GM12873 (cell line): ENCODE measurements around the gene ABLIM1.

ENCODE experiments used
- CTCF ChIP-seq: IDR thresholded peaks from 2 replicates; pipeline ENCODE4 v1.5.1; 2012; ENCODE audit warnings: low read depth, mild to moderate bottlenecking, moderate library complexity, low read length, control low read depth; ENCODE audit not compliant: insufficient read depth; ENCODE audit errors: missing control alignments

ABLIM1 gene

GRCh38 chr10:114541797-114542160, 116.3 kb downstream of the ABLIM1 start:
- TF ChIP-seq CTCF = no peak

- TF ChIP-seq CTCF = no peak
Observed at GRCh38 chr10:114541081-114541796, 116.8 kb downstream of the ABLIM1 start.

GRCh38 chr10:114540236-114540635, 117.8 kb downstream of the ABLIM1 start:
- TF ChIP-seq CTCF = no peak

GRCh38 chr10:114539623-114540022, 118.5 kb downstream of the ABLIM1 start:
- no peak for TF ChIP-seq CTCF

- no peak for TF ChIP-seq CTCF
Observed at GRCh38 chr10:114538181-114538906, 119.7 kb downstream of the ABLIM1 start.

GRCh38 chr10:114537736-114538135, 120.3 kb downstream of the ABLIM1 start:
- no peak for TF ChIP-seq CTCF

GRCh38 chr10:114534571-114534981, 123.5 kb downstream of the ABLIM1 start:
- TF ChIP-seq CTCF = no peak
